PFSK-1 (cell line): ENCODE data around the gene SPEG.

Experiments
- FOXP2 ChIP-seq: optimal IDR thresholded peaks from 2 replicates; pipeline ENCODE3; 2011; ENCODE audit warnings: borderline replicate concordance, control low read depth, inconsistent platforms; ENCODE audit not compliant: insufficient read depth; ENCODE audit errors: extremely low read length, extremely low read depth
- POLR2AphosphoS5 ChIP-seq: IDR thresholded peaks from 2 replicates; pipeline ENCODE4 v1.6.1; 2012; ENCODE audit warnings: low read depth, mild to moderate bottlenecking, control low read depth, low read length, moderate library complexity
- SIN3A ChIP-seq: IDR thresholded peaks from 2 replicates; pipeline ENCODE4 v1.6.1; 2012; ENCODE audit warnings: mild to moderate bottlenecking, low read length, moderate library complexity, borderline replicate concordance; ENCODE audit not compliant: insufficient read depth
- TAF1 ChIP-seq: IDR thresholded peaks from 2 replicates; pipeline ENCODE4 v1.6.1; 2012; ENCODE audit warnings: low read length, control low read depth, borderline replicate concordance; ENCODE audit not compliant: insufficient read depth
- TF ChIP-seq, protein P1 (sequence below), 2 experiments: IDR thresholded peaks; 2 replicates each; pipeline versions ENCODE4 v1.6.1 to v1.8.0; 2011 to 2012; ENCODE audit warnings: low read depth in 2 of 2, low read length in 2 of 2, control low read depth in 1 of 2, inconsistent platforms in 1 of 2, mild to moderate bottlenecking in 1 of 2, moderate library complexity in 1 of 2; ENCODE audit not compliant: insufficient read depth in 1 of 2

DNA sequence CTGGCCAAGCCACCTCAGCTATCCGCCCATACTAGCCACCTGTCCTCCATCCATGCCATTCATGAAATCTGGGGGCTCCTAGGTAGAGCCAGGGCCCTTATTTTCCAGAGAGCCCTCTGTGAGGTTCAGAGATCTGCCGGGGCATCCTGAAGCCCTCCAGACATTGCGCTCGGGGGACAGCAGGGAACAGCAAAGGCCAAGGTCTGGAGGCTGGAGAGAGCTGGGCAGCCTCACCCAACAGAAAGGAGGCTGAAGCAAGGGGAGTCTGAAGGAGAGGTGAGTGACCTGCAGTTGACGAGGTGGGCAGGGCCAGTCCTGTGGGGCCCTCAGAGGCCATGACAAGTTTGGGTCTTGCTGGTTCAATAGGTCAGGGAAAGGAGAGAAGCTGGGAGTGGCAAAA is 25.0 kb upstream of the SPEG start:
- TF ChIP-seq, protein P1, sequence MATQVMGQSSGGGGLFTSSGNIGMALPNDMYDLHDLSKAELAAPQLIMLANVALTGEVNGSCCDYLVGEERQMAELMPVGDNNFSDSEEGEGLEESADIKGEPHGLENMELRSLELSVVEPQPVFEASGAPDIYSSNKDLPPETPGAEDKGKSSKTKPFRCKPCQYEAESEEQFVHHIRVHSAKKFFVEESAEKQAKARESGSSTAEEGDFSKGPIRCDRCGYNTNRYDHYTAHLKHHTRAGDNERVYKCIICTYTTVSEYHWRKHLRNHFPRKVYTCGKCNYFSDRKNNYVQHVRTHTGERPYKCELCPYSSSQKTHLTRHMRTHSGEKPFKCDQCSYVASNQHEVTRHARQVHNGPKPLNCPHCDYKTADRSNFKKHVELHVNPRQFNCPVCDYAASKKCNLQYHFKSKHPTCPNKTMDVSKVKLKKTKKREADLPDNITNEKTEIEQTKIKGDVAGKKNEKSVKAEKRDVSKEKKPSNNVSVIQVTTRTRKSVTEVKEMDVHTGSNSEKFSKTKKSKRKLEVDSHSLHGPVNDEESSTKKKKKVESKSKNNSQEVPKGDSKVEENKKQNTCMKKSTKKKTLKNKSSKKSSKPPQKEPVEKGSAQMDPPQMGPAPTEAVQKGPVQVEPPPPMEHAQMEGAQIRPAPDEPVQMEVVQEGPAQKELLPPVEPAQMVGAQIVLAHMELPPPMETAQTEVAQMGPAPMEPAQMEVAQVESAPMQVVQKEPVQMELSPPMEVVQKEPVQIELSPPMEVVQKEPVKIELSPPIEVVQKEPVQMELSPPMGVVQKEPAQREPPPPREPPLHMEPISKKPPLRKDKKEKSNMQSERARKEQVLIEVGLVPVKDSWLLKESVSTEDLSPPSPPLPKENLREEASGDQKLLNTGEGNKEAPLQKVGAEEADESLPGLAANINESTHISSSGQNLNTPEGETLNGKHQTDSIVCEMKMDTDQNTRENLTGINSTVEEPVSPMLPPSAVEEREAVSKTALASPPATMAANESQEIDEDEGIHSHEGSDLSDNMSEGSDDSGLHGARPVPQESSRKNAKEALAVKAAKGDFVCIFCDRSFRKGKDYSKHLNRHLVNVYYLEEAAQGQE (IDR thresholded peaks at IDR 0.05; ENCODE audit: insufficient read depth in 1 of 2, low read depth in 2 of 2, low read length in 2 of 2) = no peak
- TF ChIP-seq POLR2AphosphoS5 (no peak), SIN3A (no peak), TAF1 (no peak), FOXP2 (no peak)
